ENCODE data around the gene RELN. TPM values are rescaled to one million over a fixed set of nuclear protein-coding genes. Genes with fewer than 3 reads are reported as not detected.

RELN gene
- total RNA-seq, 1 experiment from 2014 or later: 0.48 TPM

- CTCF ChIA-PET: no interaction called here
- no peaks in the 10 kb centered on the region for H3K36me3 ChIP-seq (ENCODE audit: low read depth)
- H3K27ac ChIP-seq: no peak overlapping the region
- no peaks in the 10 kb centered on the region for H3K4me1 ChIP-seq (replicated peaks; ENCODE audit: insufficient read depth)
- H3K27me3 ChIP-seq (ENCODE audit: insufficient read depth, low read depth): peaks cover 10% of the 10 kb centered on the region; the same call in 1 of the 2 replicates
- no peak for TF ChIP-seq CTCF (conservative IDR thresholded peaks at IDR 0.05)
- no peak for TF ChIP-seq EZH2 (IDR thresholded peaks at IDR 0.05; ENCODE audit: low read depth)
- H3K9me2 ChIP-seq (ENCODE audit: insufficient read depth): no peaks in the 10 kb centered on the region
- H3K9me3 ChIP-seq (ENCODE audit: insufficient read depth, low read depth): no peaks in the 10 kb centered on the region
- no peak overlapping the region for H3K4me3 ChIP-seq
- no peaks in the 10 kb centered on the region for H3K79me2 ChIP-seq (ENCODE audit: low read depth)
- H3K4me2 ChIP-seq: no peak overlapping the region
- intact Hi-C loops (cut with micrococcal nuclease; ENCODE audit: unreplicated experiment): no loop called here
- no peaks in the 10 kb centered on the region for H3F3A ChIP-seq (ENCODE audit: insufficient read depth, low read depth)
- DNase-seq: no peak
- no TSS peak for BruUV-seq (replicated peaks)
- no peak overlapping the region for H2AFZ ChIP-seq
- no peaks in the 10 kb centered on the region for H4K20me1 ChIP-seq (ENCODE audit: insufficient read depth)
- POLR2A ChIA-PET (ENCODE audit: unreplicated experiment): no interaction called here
These were observed 429.3 kb downstream of the RELN start for GRCh38 chr7:103560136-103560535.

- no peaks in the 10 kb centered on the region for H3K79me2 ChIP-seq (ENCODE audit: low read depth)
- POLR2A ChIA-PET (ENCODE audit: unreplicated experiment): no interaction called here
- no peak overlapping the region for H3K4me3 ChIP-seq
- H3K9me3 ChIP-seq (ENCODE audit: insufficient read depth, low read depth): no peaks in the 10 kb centered on the region
- no peak overlapping the region for H3K4me2 ChIP-seq
- BruUV-seq (replicated peaks): no TSS peak
- intact Hi-C loops (cut with micrococcal nuclease; ENCODE audit: unreplicated experiment): no loop called here
- no peaks in the 10 kb centered on the region for H3K4me1 ChIP-seq (replicated peaks; ENCODE audit: insufficient read depth)
- no peak overlapping the region for H3K27ac ChIP-seq
- 0 out of 2 replicates have a peak, but pooled peaks cover under 1% of the 10 kb centered on the region for H3K27me3 ChIP-seq (ENCODE audit: insufficient read depth, low read depth)
- no peaks in the 10 kb centered on the region for H4K20me1 ChIP-seq (ENCODE audit: insufficient read depth)
- TF ChIP-seq EZH2 (IDR thresholded peaks at IDR 0.05; ENCODE audit: low read depth): no peak
- no peaks in the 10 kb centered on the region for H3K9me2 ChIP-seq (ENCODE audit: insufficient read depth)
- no peak for DNase-seq
- no peaks in the 10 kb centered on the region for H3F3A ChIP-seq (ENCODE audit: insufficient read depth, low read depth)
- CTCF ChIA-PET: no interaction called here
- no peak overlapping the region for H2AFZ ChIP-seq
- H3K36me3 ChIP-seq (ENCODE audit: low read depth): no peaks in the 10 kb centered on the region
These were observed 438.4 kb downstream of the RELN start for GRCh38 chr7:103551016-103551415.

- no peak for TF ChIP-seq CTCF (conservative IDR thresholded peaks at IDR 0.05)
- no peak for TF ChIP-seq EZH2 (IDR thresholded peaks at IDR 0.05; ENCODE audit: low read depth)
- no peak for DNase-seq
- no TSS peak for BruUV-seq (replicated peaks)
These were observed 439.7 kb downstream of the RELN start for GRCh38 chr7:103549786-103550185.

More at GRCh38 chr7:103549786-103550185, 439.7 kb downstream of the RELN start:
- H3K27ac ChIP-seq: no peak overlapping the region
- intact Hi-C loops (cut with micrococcal nuclease; ENCODE audit: unreplicated experiment): no loop called here
- H2AFZ ChIP-seq: no peak overlapping the region
- POLR2A ChIA-PET (ENCODE audit: unreplicated experiment): no interaction called here
- H3K36me3 ChIP-seq (ENCODE audit: low read depth): no peaks in the 10 kb centered on the region
- H3K4me1 ChIP-seq (replicated peaks; ENCODE audit: insufficient read depth): no peaks in the 10 kb centered on the region
- H3K4me2 ChIP-seq: no peak overlapping the region
- H3K79me2 ChIP-seq (ENCODE audit: low read depth): no peaks in the 10 kb centered on the region
- CTCF ChIA-PET: no interaction called here
- H4K20me1 ChIP-seq (ENCODE audit: insufficient read depth): no peaks in the 10 kb centered on the region
- no peaks in the 10 kb centered on the region for H3F3A ChIP-seq (ENCODE audit: insufficient read depth, low read depth)
- H3K27me3 ChIP-seq (ENCODE audit: insufficient read depth, low read depth): 0 out of 2 replicates have a peak, but pooled peaks cover 10% of the 10 kb centered on the region
- no peak overlapping the region for H3K4me3 ChIP-seq
- H3K9me2 ChIP-seq (ENCODE audit: insufficient read depth): no peaks in the 10 kb centered on the region
- no peaks in the 10 kb centered on the region for H3K9me3 ChIP-seq (ENCODE audit: insufficient read depth, low read depth)
